Measurements from ENCODE around the gene GFER.

DNA sequence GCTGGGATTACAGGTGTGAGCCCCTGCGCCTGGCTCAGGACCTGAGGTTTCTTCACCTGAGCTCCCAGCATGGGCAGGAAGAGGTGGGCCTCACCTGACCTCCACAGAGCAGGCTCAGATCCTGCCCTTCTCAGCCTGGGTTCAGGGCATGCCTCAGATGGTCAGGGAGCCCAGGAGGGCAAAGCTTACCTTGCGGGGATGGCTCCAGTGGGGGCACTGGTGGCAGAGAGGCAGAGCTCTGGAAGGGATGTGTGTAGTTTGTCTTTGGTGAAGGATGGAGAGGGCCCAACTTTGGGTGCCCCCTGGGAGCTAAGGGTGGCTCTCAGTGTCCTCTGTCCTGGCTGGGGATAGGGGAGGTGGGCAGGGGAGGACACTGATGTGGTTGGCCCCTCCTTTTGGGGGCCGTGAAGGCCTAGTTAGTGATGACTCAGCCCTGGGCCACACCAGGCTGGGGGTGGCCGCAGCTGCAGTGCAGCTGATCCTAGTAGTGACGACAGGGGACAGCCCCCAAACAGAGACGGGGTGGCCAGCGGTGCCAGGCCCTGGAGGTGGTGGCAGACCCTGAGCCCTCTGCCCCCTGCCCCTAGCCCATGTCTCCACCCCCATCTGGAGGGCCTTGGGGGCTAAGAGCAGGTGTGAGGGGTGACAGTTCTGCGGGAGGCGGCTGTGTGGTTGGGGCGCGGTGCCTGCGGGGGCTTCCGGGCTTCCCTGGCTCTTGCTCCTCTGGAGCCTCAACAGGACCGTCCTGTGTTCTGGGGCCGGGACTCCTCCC lies 48.5 kb downstream of the GFER start:
- no peak for TF ChIP-seq CTCF (IDR thresholded peaks at IDR 0.05; ENCODE audit: control extremely low read depth in 1 of 3, insufficient read depth in 1 of 3, low read depth in 1 of 3, low read length in 3 of 3)
- no peak for TF ChIP-seq POLR2AphosphoS5 (IDR thresholded peaks at IDR 0.05; ENCODE audit: low read depth, low read length)
- TF ChIP-seq POLR2A (IDR thresholded peaks at IDR 0.05; ENCODE audit: control extremely low read depth in 1 of 2, low read depth in 2 of 2, low read length in 2 of 2): no peak
- TF ChIP-seq EZH2 (IDR thresholded peaks at IDR 0.05; ENCODE audit: low read depth, low read length, severe bottlenecking): no peak
- no peak for TF ChIP-seq POU5F1 (IDR thresholded peaks at IDR 0.05; ENCODE audit: low read depth, low read length)
- TF ChIP-seq, protein P1, sequence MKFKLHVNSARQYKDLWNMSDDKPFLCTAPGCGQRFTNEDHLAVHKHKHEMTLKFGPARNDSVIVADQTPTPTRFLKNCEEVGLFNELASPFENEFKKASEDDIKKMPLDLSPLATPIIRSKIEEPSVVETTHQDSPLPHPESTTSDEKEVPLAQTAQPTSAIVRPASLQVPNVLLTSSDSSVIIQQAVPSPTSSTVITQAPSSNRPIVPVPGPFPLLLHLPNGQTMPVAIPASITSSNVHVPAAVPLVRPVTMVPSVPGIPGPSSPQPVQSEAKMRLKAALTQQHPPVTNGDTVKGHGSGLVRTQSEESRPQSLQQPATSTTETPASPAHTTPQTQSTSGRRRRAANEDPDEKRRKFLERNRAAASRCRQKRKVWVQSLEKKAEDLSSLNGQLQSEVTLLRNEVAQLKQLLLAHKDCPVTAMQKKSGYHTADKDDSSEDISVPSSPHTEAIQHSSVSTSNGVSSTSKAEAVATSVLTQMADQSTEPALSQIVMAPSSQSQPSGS (IDR thresholded peaks at IDR 0.05; ENCODE audit: low read length): no peak
